NOMO-1 treated with dmso at 0.1 percent for 144 hours (cell line): ENCODE results near the gene CHERP.
"Not testable (repeated sequence)": the region's sequence is repeated elsewhere in the genome, so short reads cannot be mapped to it uniquely, and the experiment has no call there.

ENCODE experiments used
- DNase-seq: peaks from one replicate; lab custom pipeline; 2025; ENCODE audit not compliant: unreplicated experiment; lab: John Stamatoyannopoulos, UW

Gene CHERP

GRCh38 chr19:16576690-16577530 is 34.7 kb upstream of the CHERP start:
- DNase-seq, result no peak

GRCh38 chr19:16575861-16576689 is 33.8 kb upstream of the CHERP start:
- DNase-seq, result no peak

GRCh38 chr19:16575282-16575681 is 33.0 kb upstream of the CHERP start:
- DNase-seq, result no peak

- no peak for DNase-seq
Measured at GRCh38 chr19:16573925-16574324, 31.7 kb upstream of the CHERP start.

GRCh38 chr19:16573296-16573695 is 31.1 kb upstream of the CHERP start:
- DNase-seq, result no peak

- peak; percentile 95 for DNase-seq
Measured at GRCh38 chr19:16572332-16573211, 30.3 kb upstream of the CHERP start, which contains the start of gene SLC35E1. SLC35E1 (minus strand) TSS chr19:16572415; CDS start chr19:16572364, 51 bp downstream.

GRCh38 chr19:16571822-16572331 is 29.6 kb upstream of the CHERP start:
- DNase-seq, result no peak

- peak; percentile 20 for DNase-seq
Measured at GRCh38 chr19:16571283-16571682, 29.0 kb upstream of the CHERP start.

GRCh38 chr19:16569609-16570320 is 27.5 kb upstream of the CHERP start:
- no peak for DNase-seq

- no peak for DNase-seq
Measured at GRCh38 chr19:16566702-16567101, 24.5 kb upstream of the CHERP start.

- no peak for DNase-seq
Measured at GRCh38 chr19:16566161-16566560, 23.9 kb upstream of the CHERP start.

- DNase-seq, result no peak
Measured at GRCh38 chr19:16564842-16565241, 22.6 kb upstream of the CHERP start.

GRCh38 chr19:16562608-16563025 is 20.4 kb upstream of the CHERP start:
- DNase-seq, result no peak

- no peak for DNase-seq
Measured at GRCh38 chr19:16561382-16561781, 19.1 kb upstream of the CHERP start.

GRCh38 chr19:16559780-16560276 is 17.6 kb upstream of the CHERP start:
- no peak for DNase-seq

- no peak for DNase-seq
Measured at GRCh38 chr19:16554776-16555175, 12.5 kb upstream of the CHERP start.

- not testable (repeated sequence) for DNase-seq
Measured at GRCh38 chr19:16551902-16552301, 9.7 kb upstream of the CHERP start.

GRCh38 chr19:16548956-16549355 is 6.7 kb upstream of the CHERP start:
- DNase-seq, result no peak

GRCh38 chr19:16544473-16545231 is 2.4 kb upstream of the CHERP start:
- DNase-seq, result no peak
